ENCODE measurements around the gene DSTN. TPM values are rescaled to one million over a fixed set of nuclear protein-coding genes. Genes with fewer than 3 reads are reported as not detected.

DSTN gene
- total and polyA plus RNA-seq, 2 donors: 60.7 to 310 TPM

GRCh38 chr20:17530153-17530552 lies 39.7 kb upstream of the DSTN start:
- WGBS: 94% methylated on average over 7 of the region's 7 CpGs
- Histone ChIP-seq H3K27ac (ENCODE audit: low read depth in 1 of 2, low read length in 1 of 2) (no peak overlapping the region), H3K4me1 (ENCODE audit: control insufficient read depth in 2 of 2, insufficient read depth in 2 of 2, low read length in 2 of 2) (peaks cover 6 to 9% of the 10 kb centered on the region in 2 donors), H3K36me3 (ENCODE audit: control insufficient read depth in 2 of 2, insufficient read depth in 2 of 2, low read length in 1 of 2) (no peaks in the 10 kb centered on the region), H3K4me3 (ENCODE audit: low read length in 2 of 2) (no peak overlapping the region), H3K27me3 (ENCODE audit: control insufficient read depth in 2 of 2, insufficient read depth in 1 of 2, low read length in 1 of 2) (peaks cover 11 to 14% of the 10 kb centered on the region in 2 donors), H3K9me3 (ENCODE audit: control insufficient read depth in 2 of 2, insufficient read depth in 1 of 2, low read length in 1 of 2) (peaks cover 0 to 1% of the 10 kb centered on the region in 2 donors)
- no peak for DNase-seq (ENCODE audit: low read depth in 6 of 9, low spot score in 9 of 9)

GRCh38 chr20:17530716-17531664 lies 38.9 kb upstream of the DSTN start, which contains the start of gene BFSP1:
TSS of gene BFSP1 (minus strand) at chr20:17531379. CDS start at chr20:17531329, 50 bp downstream.
- peaks cover 11 to 14% of the 10 kb centered on the region in 2 donors for H3K27me3 ChIP-seq (ENCODE audit: control insufficient read depth in 2 of 2, insufficient read depth in 1 of 2, low read length in 1 of 2)
- H3K4me1 ChIP-seq (ENCODE audit: control insufficient read depth in 2 of 2, insufficient read depth in 2 of 2, low read length in 2 of 2): peaks cover 6 to 9% of the 10 kb centered on the region in 2 donors
- peak within 1 kb of the TSS; percentile 46 to 57 for H3K4me3 ChIP-seq (ENCODE audit: low read length in 2 of 2)
- no peaks in the 10 kb centered on the region for H3K36me3 ChIP-seq (ENCODE audit: control insufficient read depth in 2 of 2, insufficient read depth in 2 of 2, low read length in 1 of 2)
- no peak within 1 kb of the TSS for H3K27ac ChIP-seq (ENCODE audit: low read depth in 1 of 2, low read length in 1 of 2)
- peaks cover 0 to 1% of the 10 kb centered on the region in 2 donors for H3K9me3 ChIP-seq (ENCODE audit: control insufficient read depth in 2 of 2, insufficient read depth in 1 of 2, low read length in 1 of 2)
- peak in 7 of 9 donors; percentile 44 to 79 (median 58) for DNase-seq (ENCODE audit: low read depth in 6 of 9, low spot score in 9 of 9)
- WGBS: under 1% methylated on average over 111 of the region's 111 CpGs

GRCh38 chr20:17531665-17532025 lies 38.2 kb upstream of the DSTN start:
- no peaks in the 10 kb centered on the region for H3K36me3 ChIP-seq (ENCODE audit: control insufficient read depth in 2 of 2, insufficient read depth in 2 of 2, low read length in 1 of 2)
- peaks cover 0 to 1% of the 10 kb centered on the region in 2 donors for H3K9me3 ChIP-seq (ENCODE audit: control insufficient read depth in 2 of 2, insufficient read depth in 1 of 2, low read length in 1 of 2)
- WGBS: 84% methylated on average over 5 of the region's 5 CpGs
- H3K27ac ChIP-seq (ENCODE audit: low read depth in 1 of 2, low read length in 1 of 2): no peak overlapping the region
- peaks cover 11 to 14% of the 10 kb centered on the region in 2 donors for H3K27me3 ChIP-seq (ENCODE audit: control insufficient read depth in 2 of 2, insufficient read depth in 1 of 2, low read length in 1 of 2)
- DNase-seq (ENCODE audit: low read depth in 6 of 9, low spot score in 9 of 9): peak in 1 of 9 donors; percentile 28
- peaks cover 6 to 9% of the 10 kb centered on the region in 2 donors for H3K4me1 ChIP-seq (ENCODE audit: control insufficient read depth in 2 of 2, insufficient read depth in 2 of 2, low read length in 2 of 2)
- peak overlapping the region; percentile 46 to 57 for H3K4me3 ChIP-seq (ENCODE audit: low read length in 2 of 2)

GRCh38 chr20:17533396-17533795 lies 36.5 kb upstream of the DSTN start:
- Histone ChIP-seq H3K4me1 (ENCODE audit: control insufficient read depth in 2 of 2, insufficient read depth in 2 of 2, low read length in 2 of 2) (peaks cover 6 to 12% of the 10 kb centered on the region in 2 donors), H3K27me3 (ENCODE audit: control insufficient read depth in 2 of 2, insufficient read depth in 1 of 2, low read length in 1 of 2) (peaks cover 13 to 14% of the 10 kb centered on the region in 2 donors), H3K27ac (ENCODE audit: low read depth in 1 of 2, low read length in 1 of 2) (no peak overlapping the region), H3K4me3 (ENCODE audit: low read length in 2 of 2) (no peak overlapping the region), H3K36me3 (ENCODE audit: control insufficient read depth in 2 of 2, insufficient read depth in 2 of 2, low read length in 1 of 2) (no peaks in the 10 kb centered on the region), H3K9me3 (ENCODE audit: control insufficient read depth in 2 of 2, insufficient read depth in 1 of 2, low read length in 1 of 2) (peaks cover 0 to 1% of the 10 kb centered on the region in 2 donors)
- 78% methylated on average over 1 of the region's 1 CpG for WGBS
- DNase-seq (ENCODE audit: low read depth in 6 of 9, low spot score in 9 of 9): peak in 6 of 9 donors; percentile 14 to 71 (median 22)

- Histone ChIP-seq H3K27ac (ENCODE audit: low read depth in 1 of 2, low read length in 1 of 2) (no peak overlapping the region), H3K4me1 (ENCODE audit: control insufficient read depth in 2 of 2, insufficient read depth in 2 of 2, low read length in 2 of 2) (peaks cover 6 to 12% of the 10 kb centered on the region in 2 donors), H3K9me3 (ENCODE audit: control insufficient read depth in 2 of 2, insufficient read depth in 1 of 2, low read length in 1 of 2) (peaks cover 0 to 1% of the 10 kb centered on the region in 2 donors), H3K4me3 (ENCODE audit: low read length in 2 of 2) (no peak overlapping the region), H3K36me3 (ENCODE audit: control insufficient read depth in 2 of 2, insufficient read depth in 2 of 2, low read length in 1 of 2) (no peaks in the 10 kb centered on the region), H3K27me3 (ENCODE audit: control insufficient read depth in 2 of 2, insufficient read depth in 1 of 2, low read length in 1 of 2) (peaks cover 13 to 14% of the 10 kb centered on the region in 2 donors)
- WGBS: 98% methylated on average over 3 of the region's 3 CpGs
- DNase-seq (ENCODE audit: low read depth in 6 of 9, low spot score in 9 of 9): peak in 1 of 9 donors; percentile 8
These were observed 35.8 kb upstream of the DSTN start for GRCh38 chr20:17534077-17534476.

- H3K4me1 ChIP-seq (ENCODE audit: control insufficient read depth in 2 of 2, insufficient read depth in 2 of 2, low read length in 2 of 2): peaks cover 2 to 8% of the 10 kb centered on the region in 2 donors
- no peak overlapping the region for H3K4me3 ChIP-seq (ENCODE audit: low read length in 2 of 2)
- H3K27ac ChIP-seq (ENCODE audit: low read depth in 1 of 2, low read length in 1 of 2): no peak overlapping the region
- no peaks in the 10 kb centered on the region for H3K36me3 ChIP-seq (ENCODE audit: control insufficient read depth in 2 of 2, insufficient read depth in 2 of 2, low read length in 1 of 2)
- H3K27me3 ChIP-seq (ENCODE audit: control insufficient read depth in 2 of 2, insufficient read depth in 1 of 2, low read length in 1 of 2): peaks cover 0 to 2% of the 10 kb centered on the region in 2 donors
- peak; percentile 54 to 88 (median 68) for DNase-seq (ENCODE audit: low read depth in 6 of 9, low spot score in 9 of 9)
- no peaks in the 10 kb centered on the region for H3K9me3 ChIP-seq (ENCODE audit: control insufficient read depth in 2 of 2, insufficient read depth in 1 of 2, low read length in 1 of 2)
- 40% methylated on average over 6 of the region's 6 CpGs for WGBS
These were observed 32.9 kb upstream of the DSTN start for GRCh38 chr20:17536944-17537444.

GRCh38 chr20:17537959-17538358 lies 31.9 kb upstream of the DSTN start:
- no peaks in the 10 kb centered on the region for H3K36me3 ChIP-seq (ENCODE audit: control insufficient read depth in 2 of 2, insufficient read depth in 2 of 2, low read length in 1 of 2)
- H3K27me3 ChIP-seq (ENCODE audit: control insufficient read depth in 2 of 2, insufficient read depth in 1 of 2, low read length in 1 of 2): peaks cover 0 to 2% of the 10 kb centered on the region in 2 donors
- WGBS: 94% methylated on average over 3 of the region's 3 CpGs
- H3K9me3 ChIP-seq (ENCODE audit: control insufficient read depth in 2 of 2, insufficient read depth in 1 of 2, low read length in 1 of 2): no peaks in the 10 kb centered on the region
- no peak overlapping the region for H3K27ac ChIP-seq (ENCODE audit: low read depth in 1 of 2, low read length in 1 of 2)
- H3K4me1 ChIP-seq (ENCODE audit: control insufficient read depth in 2 of 2, insufficient read depth in 2 of 2, low read length in 2 of 2): peaks cover 2 to 8% of the 10 kb centered on the region in 2 donors
- DNase-seq (ENCODE audit: low read depth in 6 of 9, low spot score in 9 of 9): no peak
- H3K4me3 ChIP-seq (ENCODE audit: low read length in 2 of 2): no peak overlapping the region

GRCh38 chr20:17538517-17539170 lies 31.2 kb upstream of the DSTN start:
- WGBS: 73% methylated on average over 7 of the region's 7 CpGs
- peak in 1 of 9 donors; percentile 20 for DNase-seq (ENCODE audit: low read depth in 6 of 9, low spot score in 9 of 9)
- Histone ChIP-seq H3K27ac (ENCODE audit: low read depth in 1 of 2, low read length in 1 of 2) (no peak overlapping the region), H3K9me3 (ENCODE audit: control insufficient read depth in 2 of 2, insufficient read depth in 1 of 2, low read length in 1 of 2) (no peaks in the 10 kb centered on the region), H3K27me3 (ENCODE audit: control insufficient read depth in 2 of 2, insufficient read depth in 1 of 2, low read length in 1 of 2) (peaks cover 0 to 2% of the 10 kb centered on the region in 2 donors), H3K36me3 (ENCODE audit: control insufficient read depth in 2 of 2, insufficient read depth in 2 of 2, low read length in 1 of 2) (no peaks in the 10 kb centered on the region), H3K4me3 (ENCODE audit: low read length in 2 of 2) (no peak overlapping the region), H3K4me1 (ENCODE audit: control insufficient read depth in 2 of 2, insufficient read depth in 2 of 2, low read length in 2 of 2) (peaks cover 0 to 3% of the 10 kb centered on the region in 2 donors)

All from thymus (tissue), 11 donors.